Stimulated activated CD4-positive, alpha-beta T cell treated with anti-CD3 and anti-CD28 coated beads, Interleukin-2, amount 100 ng/mL, for 48 hours (primary cell): Measurements from ENCODE around the gene TEK.

Source experiments
- DNase-seq, 2 donors: peaks; one replicate each; pipeline ENCODE4 v3.0.0-alpha.2; 2020

Gene TEK

GRCh38 chr9:27125030-27125429 is 16.0 kb downstream of the TEK start:
- DNase-seq: no peak

DNA sequence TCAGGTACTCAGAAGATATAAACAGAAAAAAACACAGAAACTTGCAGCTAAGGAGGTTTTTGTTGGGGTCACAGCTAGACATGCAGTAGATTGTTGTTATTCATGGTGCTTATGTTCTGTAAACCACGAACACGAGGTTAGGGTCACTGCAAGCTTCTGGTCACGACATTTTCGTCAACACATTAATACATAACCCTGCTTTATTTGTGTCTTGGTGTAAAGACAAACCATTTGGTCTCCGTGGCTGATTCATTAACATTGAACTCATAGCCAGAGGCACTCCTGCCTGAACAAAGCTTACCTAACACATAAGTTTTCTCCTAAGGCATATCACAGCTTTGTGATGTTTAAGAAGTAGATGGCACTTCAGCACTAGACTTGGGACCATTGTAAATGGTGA is 16.9 kb downstream of the TEK start:
- DNase-seq: no peak

DNA sequence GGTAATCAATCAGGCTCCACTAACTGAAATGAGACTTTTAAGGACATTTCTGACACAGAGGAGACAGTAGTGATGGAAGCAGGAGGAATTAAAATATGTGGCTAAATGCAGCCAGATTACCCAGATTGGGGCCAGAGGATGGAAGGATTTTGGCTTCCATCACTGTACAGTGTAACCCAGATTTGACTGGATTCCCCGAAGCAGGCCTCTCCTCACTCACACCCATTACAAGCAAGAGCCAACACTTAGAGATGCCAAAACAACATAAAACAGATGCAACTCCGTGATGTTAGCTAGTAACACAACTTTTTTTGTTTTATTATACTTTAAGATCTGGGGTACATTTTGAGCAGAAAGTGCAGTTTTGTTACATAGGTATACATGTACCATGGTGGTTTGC is 17.6 kb downstream of the TEK start:
- DNase-seq: no peak

GRCh38 chr9:27129221-27129620 is 20.2 kb downstream of the TEK start:
- DNase-seq: no peak

DNA sequence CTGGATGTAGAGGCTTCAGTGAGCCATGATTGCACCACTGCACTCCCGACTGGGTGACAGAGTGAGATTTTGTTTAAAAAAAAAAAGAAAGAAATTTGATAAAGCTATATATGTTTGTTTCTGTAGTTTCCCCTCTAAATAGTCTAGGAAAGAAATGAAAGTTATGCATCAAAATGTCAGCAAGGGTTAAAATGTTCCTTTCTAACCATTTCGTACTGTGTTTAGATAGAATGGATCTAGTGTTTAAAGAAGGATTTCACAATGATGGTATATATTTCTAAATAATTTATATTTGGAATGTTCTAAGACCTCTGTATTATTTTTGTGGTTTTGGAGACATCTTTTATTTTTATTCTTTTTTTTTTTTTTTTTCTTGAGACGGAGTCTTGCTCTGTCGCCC is 22.7 kb downstream of the TEK start:
- no peak for DNase-seq

DNA sequence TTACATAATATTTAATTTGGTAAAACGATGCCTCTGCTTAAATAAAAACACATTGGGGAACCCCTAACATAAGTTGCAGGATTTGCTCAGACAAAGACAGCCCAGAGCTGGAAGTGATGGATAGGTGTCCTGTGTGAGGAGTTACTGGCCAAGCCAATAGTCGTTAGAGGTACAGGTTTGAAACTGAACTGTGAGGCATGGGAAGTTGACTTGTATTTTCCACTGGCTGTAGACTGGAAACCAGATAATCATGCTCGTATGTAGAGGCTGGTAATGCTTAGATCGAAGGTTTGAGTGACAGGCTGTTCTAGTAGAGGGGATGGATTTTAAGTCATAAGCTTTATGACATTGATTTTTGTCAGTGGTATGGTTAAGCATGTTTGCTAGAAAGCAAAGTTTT is 24.8 kb downstream of the TEK start:
- no peak for DNase-seq

GRCh38 chr9:27142299-27142930 is 33.4 kb downstream of the TEK start:
- DNase-seq: no peak

DNA sequence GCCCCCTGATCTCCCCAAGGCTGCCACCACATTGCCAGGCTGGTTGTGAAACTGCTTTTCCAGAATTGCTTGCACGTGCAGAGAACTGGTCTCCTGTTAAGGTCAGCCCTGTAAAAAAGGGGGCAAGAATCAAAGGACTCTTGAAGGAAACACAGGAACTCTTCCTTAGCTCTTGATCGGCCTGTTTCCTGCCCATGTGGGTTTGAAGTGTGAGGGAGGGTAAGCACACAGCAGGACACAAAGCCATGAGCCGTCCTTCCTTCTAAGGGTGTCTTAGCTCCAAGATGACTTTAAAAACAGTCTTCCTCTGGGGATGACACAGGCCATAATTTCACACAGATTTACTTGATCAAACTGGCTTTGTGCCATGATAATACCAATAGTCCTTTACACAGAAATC is 36.1 kb downstream of the TEK start:
- no peak for DNase-seq

- DNase-seq: no peak
Observed at GRCh38 chr9:27149651-27150050, 40.6 kb downstream of the TEK start.

DNA sequence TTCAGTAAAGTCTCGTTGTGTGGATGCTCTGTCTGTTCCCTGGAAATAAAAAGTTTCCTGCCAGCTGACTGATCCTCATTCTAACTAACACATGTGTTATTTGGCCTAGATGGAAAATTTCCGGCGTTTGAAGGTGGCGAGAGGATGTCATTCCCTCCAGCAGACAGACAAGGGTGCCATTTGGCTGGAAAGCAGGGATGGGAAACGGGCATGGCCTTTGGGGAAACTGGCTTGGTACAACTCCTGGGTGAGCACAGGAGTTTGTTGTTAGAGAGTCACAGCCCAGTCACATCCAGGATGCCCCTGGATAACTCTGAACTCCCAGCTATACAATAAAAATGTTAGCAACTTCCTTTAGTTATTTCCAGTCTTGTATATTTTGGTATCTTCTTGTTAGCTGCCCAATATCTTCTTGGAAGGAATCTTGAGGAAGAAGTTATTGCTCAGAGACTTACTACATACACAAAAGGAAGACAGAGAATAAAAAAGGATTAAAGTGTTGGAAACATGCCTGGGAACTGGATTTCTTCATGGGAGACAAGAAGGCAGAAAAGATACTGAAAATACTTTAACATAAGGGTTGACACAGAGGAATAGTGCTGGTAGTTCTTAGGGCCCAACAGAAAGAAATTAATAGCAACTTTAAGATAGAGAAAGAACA is 41.9 kb downstream of the TEK start:
- DNase-seq: no peak

DNA sequence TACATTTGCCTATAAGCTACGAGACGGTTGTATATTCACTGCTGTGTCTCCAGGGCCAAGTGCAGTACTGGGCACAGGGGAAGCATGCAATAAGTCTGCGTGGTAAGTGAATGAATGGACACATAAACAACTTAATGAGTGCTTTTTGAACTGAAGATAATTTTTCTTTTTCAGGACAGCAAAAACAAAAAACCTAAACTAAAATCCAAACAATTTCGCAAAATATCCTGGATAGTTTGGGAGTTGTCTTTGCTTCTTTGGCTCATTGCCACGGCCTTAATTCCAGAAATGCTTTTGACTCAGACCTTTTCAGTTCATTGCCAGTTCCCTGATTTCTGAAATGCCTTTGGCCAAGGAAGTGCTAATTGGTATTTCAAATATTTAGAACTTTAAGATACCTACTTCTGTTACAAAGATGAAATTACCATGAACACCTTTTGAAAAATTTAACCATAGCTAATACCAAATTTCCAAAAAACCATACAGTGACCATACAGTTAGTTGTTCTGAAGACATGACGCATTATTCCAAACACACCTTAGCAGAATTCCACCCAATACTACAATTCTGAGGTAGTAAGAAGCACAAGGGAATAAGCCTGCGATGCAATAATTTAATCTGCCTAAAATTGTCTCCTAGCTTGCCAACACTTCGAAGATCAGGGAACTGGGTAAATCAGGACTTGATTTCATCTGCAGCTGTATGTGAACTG is 42.8 kb downstream of the TEK start:
- DNase-seq: no peak

DNA sequence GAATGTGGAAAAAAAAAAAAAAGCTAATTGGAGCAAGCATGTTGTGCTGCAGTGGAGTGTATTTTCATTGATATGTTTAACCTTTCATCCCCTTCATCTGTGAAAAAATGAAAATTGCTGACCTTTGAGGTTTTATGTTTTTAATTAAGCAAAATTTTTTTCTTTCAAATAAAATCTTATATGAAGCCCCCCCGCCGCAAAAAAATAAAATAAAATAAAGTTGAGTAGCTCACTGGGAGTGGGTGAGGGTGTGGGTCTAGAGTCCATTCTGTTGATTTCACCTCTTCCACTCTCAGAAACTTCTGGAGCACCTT is 43.3 kb downstream of the TEK start:
- no peak for DNase-seq

- DNase-seq: no peak
Observed at GRCh38 chr9:27154908-27155307, 45.9 kb downstream of the TEK start.

- DNase-seq: no peak
Observed at GRCh38 chr9:27157097-27157496, 48.1 kb downstream of the TEK start.

DNA sequence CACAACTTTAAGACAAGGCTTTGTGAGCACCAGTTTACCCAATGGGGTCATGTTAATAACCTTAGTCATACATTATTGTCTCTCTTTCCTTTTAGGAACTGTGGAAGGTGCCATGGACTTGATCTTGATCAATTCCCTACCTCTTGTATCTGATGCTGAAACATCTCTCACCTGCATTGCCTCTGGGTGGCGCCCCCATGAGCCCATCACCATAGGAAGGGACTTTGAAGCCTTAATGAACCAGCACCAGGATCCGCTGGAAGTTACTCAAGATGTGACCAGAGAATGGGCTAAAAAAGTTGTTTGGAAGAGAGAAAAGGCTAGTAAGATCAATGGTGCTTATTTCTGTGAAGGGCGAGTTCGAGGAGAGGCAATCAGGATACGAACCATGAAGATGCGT is 48.7 kb downstream of the TEK start:
- no peak for DNase-seq

GRCh38 chr9:27160636-27161035 is 51.6 kb downstream of the TEK start:
- DNase-seq: no peak

- no peak for DNase-seq
Observed at GRCh38 chr9:27162045-27162444, 53.0 kb downstream of the TEK start.

DNA sequence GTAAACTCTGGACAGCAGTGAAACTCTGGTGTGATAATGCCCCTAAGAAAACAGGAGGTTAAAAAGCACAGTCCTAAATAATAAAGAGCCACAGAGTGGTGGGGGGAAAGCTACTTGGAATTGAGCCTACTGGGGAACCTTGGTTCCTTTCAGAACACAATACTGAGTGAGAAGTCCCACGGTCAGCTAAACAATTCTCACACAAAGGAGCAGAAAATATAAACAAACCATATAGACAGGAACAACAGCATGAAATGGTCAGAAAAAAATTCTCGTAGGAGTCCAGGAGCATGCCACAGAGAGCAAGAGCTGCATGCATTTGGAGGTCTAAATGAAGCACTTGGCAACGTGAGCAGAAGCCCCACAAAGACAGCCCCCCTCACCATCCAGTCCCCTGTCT is 56.0 kb downstream of the TEK start:
- DNase-seq: no peak

- no peak for DNase-seq
Observed at GRCh38 chr9:27165670-27166069, 56.6 kb downstream of the TEK start.

- DNase-seq: no peak
Observed at GRCh38 chr9:27168496-27168895, 59.5 kb downstream of the TEK start.

DNA sequence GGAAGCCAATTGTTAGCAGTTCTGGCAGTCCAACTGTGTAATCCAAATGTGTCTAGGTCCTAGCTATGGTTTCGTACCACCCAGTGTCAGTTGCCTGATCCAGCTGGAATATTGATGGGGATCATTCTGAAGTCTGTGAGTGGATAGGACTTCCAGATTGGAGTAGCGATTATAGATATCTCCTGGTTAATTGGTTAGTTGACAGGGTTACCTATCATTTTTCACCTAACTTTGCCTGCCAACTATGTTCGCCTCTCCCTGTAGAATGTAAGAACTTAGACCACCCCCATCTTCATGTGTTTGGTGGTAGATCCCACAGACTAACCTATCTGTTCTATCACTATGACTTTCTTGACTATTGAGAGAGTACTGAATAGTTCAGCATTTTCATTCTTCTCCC is 59.9 kb downstream of the TEK start:
- no peak for DNase-seq

DNA sequence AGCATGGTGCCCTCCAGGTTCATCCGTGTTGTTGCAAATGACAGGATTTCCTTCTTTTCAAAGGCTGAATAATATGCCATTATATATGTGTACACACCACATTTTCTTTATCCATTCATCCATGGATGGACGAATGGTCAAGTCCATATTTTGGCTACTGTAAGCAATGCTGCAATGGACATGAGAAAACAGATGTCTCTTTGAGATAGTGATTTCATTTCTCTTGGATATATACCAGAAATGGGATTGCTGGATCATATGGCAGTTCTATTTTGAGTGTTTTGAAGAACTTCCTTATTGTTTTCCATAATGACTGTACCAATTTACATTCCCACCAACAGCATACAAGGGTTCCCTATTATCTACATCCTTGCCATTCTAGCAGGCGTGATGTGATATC is 67.9 kb downstream of the TEK start:
- no peak for DNase-seq

GRCh38 chr9:27179245-27179865 is 70.3 kb downstream of the TEK start:
- no peak for DNase-seq

DNA sequence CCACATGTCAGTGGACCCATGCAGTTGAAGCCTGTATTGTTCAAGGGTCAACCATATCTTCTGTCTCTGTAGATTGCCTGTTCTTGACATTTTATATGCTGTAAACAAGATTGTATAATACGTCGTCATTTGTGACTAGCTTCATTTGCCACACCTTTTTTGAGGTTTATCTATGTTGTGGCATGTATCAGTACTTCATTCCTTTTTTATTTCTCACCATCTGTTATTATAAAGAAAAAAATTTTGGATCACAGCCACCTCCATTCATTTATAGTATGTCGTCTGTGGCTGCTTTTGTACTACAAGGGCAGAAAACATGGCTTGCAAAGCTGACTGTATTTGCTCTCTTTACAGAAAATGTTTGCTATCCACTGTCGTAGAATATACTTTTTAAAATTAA is 72.4 kb downstream of the TEK start:
- no peak for DNase-seq
